HG03025 (cell line): ENCODE measurements around the gene RAB14.

Source experiments
- ATAC-seq: cut with Tn5 transposase; IDR thresholded peaks from one replicate; pipeline ENCODE4 v1.9.1; 2021; ENCODE audit warnings: mild to moderate bottlenecking, moderate library complexity; ENCODE audit not compliant: unreplicated experiment, low FRiP score

Gene RAB14

GRCh38 chr9:121220996-121221663 lies 19.5 kb upstream of the RAB14 start:
- ATAC-seq, result no peak

- no peak for ATAC-seq
These were observed 17.9 kb upstream of the RAB14 start for GRCh38 chr9:121219530-121219929.

GRCh38 chr9:121218357-121219027 lies 16.8 kb upstream of the RAB14 start:
- no peak for ATAC-seq

- no peak for ATAC-seq
These were observed 16.1 kb upstream of the RAB14 start for GRCh38 chr9:121217609-121218292.

- ATAC-seq, result no peak
These were observed 14.7 kb upstream of the RAB14 start for GRCh38 chr9:121216271-121216805.

- ATAC-seq, result no peak
These were observed 12.3 kb upstream of the RAB14 start for GRCh38 chr9:121214005-121214404.

GRCh38 chr9:121213136-121213806 lies 11.6 kb upstream of the RAB14 start:
- ATAC-seq, result no peak

GRCh38 chr9:121210536-121210935 lies 8.9 kb upstream of the RAB14 start:
- no peak for ATAC-seq

GRCh38 chr9:121207371-121207940 lies 5.8 kb upstream of the RAB14 start:
- no peak for ATAC-seq

- no peak for ATAC-seq
These were observed 5.1 kb upstream of the RAB14 start for GRCh38 chr9:121206516-121207370.

GRCh38 chr9:121204611-121205010 lies 2.9 kb upstream of the RAB14 start:
- ATAC-seq, result no peak

- no peak for ATAC-seq
These were observed 2.5 kb upstream of the RAB14 start for GRCh38 chr9:121204121-121204520.

GRCh38 chr9:121201045-121201737 lies 478 bp downstream of the RAB14 start:
- peak; percentile 13 for ATAC-seq

GRCh38 chr9:121200356-121200755 lies 1.3 kb downstream of the RAB14 start:
- no peak for ATAC-seq

GRCh38 chr9:121199921-121200320 lies 1.7 kb downstream of the RAB14 start:
- ATAC-seq, result no peak

GRCh38 chr9:121198512-121199042 lies 3.1 kb downstream of the RAB14 start:
- no peak for ATAC-seq

GRCh38 chr9:121197132-121197531 lies 4.5 kb downstream of the RAB14 start:
- no peak for ATAC-seq

- no peak for ATAC-seq
These were observed 5.3 kb downstream of the RAB14 start for GRCh38 chr9:121196389-121196788.

GRCh38 chr9:121194730-121195129 lies 6.9 kb downstream of the RAB14 start:
- ATAC-seq, result no peak
